Left lung (tissue), 10 donors: Measurements from ENCODE around the gene POLR2F. TPM values are rescaled to one million over a fixed set of nuclear protein-coding genes. Genes with fewer than 3 reads are reported as not detected.

Experiments
- ATAC-seq: fragments of 200-7000 bp; cut with Tn5 transposase; one replicate; pipeline ENCODE4 v1.9.1; 2020; ENCODE audit warnings: moderate library complexity
- DNase-seq, 4 donors: peaks; one replicate each; pipeline ENCODE4 v3.0.0-alpha.2; 2013 to 2020
- H3K27ac ChIP-seq, 2 donors: fragments of 200-600 bp; sonication (generic) in 1 of 2; one replicate each; pipeline versions ENCODE4 v1.5.0 to v1.8.0; 2020 to 2021
- H3K27me3 ChIP-seq, 2 donors: fragments of 200-600 bp; sonication (generic) in 1 of 2; one replicate each; pipeline versions ENCODE4 v1.5.0 to v1.8.0; 2020 to 2021
- H3K36me3 ChIP-seq, 2 donors: fragments of 200-600 bp; sonication (generic) in 1 of 2; one replicate each; pipeline versions ENCODE4 v1.5.0 to v1.8.0; 2020 to 2021
- H3K4me1 ChIP-seq, 2 donors: fragments of 200-600 bp; one replicate each; pipeline ENCODE4 v1.8.0; 2021
- H3K4me3 ChIP-seq, 2 donors: fragments of 200-600 bp; sonication (generic) in 1 of 2; one replicate each; pipeline versions ENCODE4 v1.5.0 to v1.8.0; 2020 to 2021; ENCODE audit warnings: mild to moderate bottlenecking in 1 of 2
- H3K9me3 ChIP-seq, 2 donors: fragments of 200-600 bp; sonication (generic) in 1 of 2; one replicate each; pipeline versions ENCODE4 v1.5.0 to v1.8.0; 2020 to 2021
- CTCF ChIP-seq, 2 donors: fragments of 200-600 bp; sonication (generic) in 1 of 2; IDR thresholded peaks; one replicate each; pipeline versions ENCODE4 v1.5.0 to v1.8.0; 2021; ENCODE audit warnings: antibody characterized with exemption in 2 of 2
- intact Hi-C, 2 donors: fragments of 100-400 bp; cut with DNase I; formaldehyde crosslinking; loops; one replicate each; pipeline versions ENCODE4 v1.11.2 to v1.14.2; 2022
- polyA plus RNA-seq, 6 donors: library from polyadenylated mRNA; unstranded; fragments of 120-200 nt; gene quantifications; one replicate each; pipeline ENCODE4 v1.2.1, GENCODE V29; 2013; ENCODE audit not compliant: insufficient read length in 6 of 6
- total RNA-seq, 2 donors: library from RNA; stranded (reverse); fragmentation: NEBNext Ultra II Directional; extraction: Animal tissue kit (Norgen Biotek cat#: 25700); gene quantifications; one replicate each; pipeline ENCODE4 v1.2.1, GENCODE V29; 2021
- donor health status: DM: no; HTN: yes; CAD: no.
- donor health status: DM: no; HTN: no; CAD: no.

The POLR2F gene
- total and polyA plus RNA-seq, 8 donors: 49.2 to 66.0 (median 60.2) TPM

- Histone ChIP-seq H3K9me3 (no peaks in the 10 kb centered on the region), H3K27ac (no peak overlapping the region), H3K36me3 (peaks cover 0 to 50% of the 10 kb centered on the region in 2 donors), H3K27me3 (no peaks in the 10 kb centered on the region), H3K4me3 (no peak overlapping the region), H3K4me1 (peaks cover 0 to 3% of the 10 kb centered on the region in 2 donors)
- no peak for ATAC-seq
- TF ChIP-seq CTCF (IDR thresholded peaks at IDR 0.05): no peak
- intact Hi-C loops: loop anchor here in 1 of 2 donors (10.0 kb wide), 2 partner anchors 84 to 144 kb away; partner anchors contain the start of gene GALR3
- peak in 1 of 4 donors; percentile 25 for DNase-seq
These were observed 15.2 kb downstream of the POLR2F start for GRCh38 chr22:37968452-37969251.

- H3K4me1 ChIP-seq: no peaks in the 10 kb centered on the region
- intact Hi-C loops: no loop called here
- ATAC-seq (no peak), DNase-seq (no peak)
- no peaks in the 10 kb centered on the region for H3K9me3 ChIP-seq
- H3K36me3 ChIP-seq: peaks cover 0 to 33% of the 10 kb centered on the region in 2 donors
- no peak overlapping the region for H3K27ac ChIP-seq
- H3K27me3 ChIP-seq: no peaks in the 10 kb centered on the region
- H3K4me3 ChIP-seq: no peak overlapping the region
- no peak for TF ChIP-seq CTCF (IDR thresholded peaks at IDR 0.05)
These were observed 17.4 kb downstream of the POLR2F start for GRCh38 chr22:37970864-37971263.

GRCh38 chr22:37971475-37972434 is 18.3 kb downstream of the POLR2F start:
- no peak for TF ChIP-seq CTCF (IDR thresholded peaks at IDR 0.05)
- Histone ChIP-seq H3K4me1 (no peaks in the 10 kb centered on the region), H3K36me3 (peaks cover 0 to 24% of the 10 kb centered on the region in 2 donors), H3K27me3 (no peaks in the 10 kb centered on the region), H3K9me3 (no peaks in the 10 kb centered on the region), H3K4me3 (no peak overlapping the region), H3K27ac (no peak overlapping the region)
- intact Hi-C loops: no loop called here
- no peak for ATAC-seq
- DNase-seq: no peak

- Histone ChIP-seq H3K27me3 (no peaks in the 10 kb centered on the region), H3K9me3 (no peaks in the 10 kb centered on the region), H3K36me3 (peaks cover 0 to 16% of the 10 kb centered on the region in 2 donors), H3K4me3 (no peak overlapping the region), H3K27ac (no peak overlapping the region), H3K4me1 (no peaks in the 10 kb centered on the region)
- peak in 1 of 4 donors; percentile 41 for DNase-seq
- ATAC-seq: no peak
- TF ChIP-seq CTCF (IDR thresholded peaks at IDR 0.05): no peak
- intact Hi-C loops: no loop called here
These were observed 19.0 kb downstream of the POLR2F start for GRCh38 chr22:37972527-37972926.
